ENCODE results near the gene MFSD2B.

Gene MFSD2B

GRCh38 chr2:24024018-24024417 lies 14.1 kb downstream of the MFSD2B start:
- no peaks in the 10 kb centered on the region for H3K4me1 ChIP-seq (ENCODE audit: low read length)
- TF ChIP-seq CTCF (IDR thresholded peaks at IDR 0.05; ENCODE audit: low read depth, low read length) = no peak
- TF ChIP-seq EZH2phosphoT487 (IDR thresholded peaks at IDR 0.05; ENCODE audit: low read depth) = no peak
- no peak overlapping the region for H3K9ac ChIP-seq (ENCODE audit: low read length)
- H3K27ac ChIP-seq (ENCODE audit: low read length) = no peak overlapping the region
- H3K9me3 ChIP-seq (ENCODE audit: insufficient read depth, low read length) = no peaks in the 10 kb centered on the region
- H3K4me2 ChIP-seq (ENCODE audit: low read length) = no peak overlapping the region
- no peaks in the 10 kb centered on the region for H4K20me1 ChIP-seq (ENCODE audit: insufficient read depth, low read length)
- H3K27me3 ChIP-seq (ENCODE audit: low read depth, low read length) = no peaks in the 10 kb centered on the region
- peaks cover 7% of the 10 kb centered on the region for H3K36me3 ChIP-seq (replicated peaks; ENCODE audit: low read depth, low read length)
- no peak overlapping the region for H3K4me3 ChIP-seq (ENCODE audit: low read length)
- no peaks in the 10 kb centered on the region for H3K79me2 ChIP-seq (ENCODE audit: low read length)
- no peak overlapping the region for H2AFZ ChIP-seq (ENCODE audit: low read depth, low read length)

GRCh38 chr2:24024996-24025663 lies 15.2 kb downstream of the MFSD2B start:
- no peaks in the 10 kb centered on the region for H3K27me3 ChIP-seq (ENCODE audit: low read depth, low read length)
- peaks cover 11% of the 10 kb centered on the region for H3K36me3 ChIP-seq (replicated peaks; ENCODE audit: low read depth, low read length)
- H3K9ac ChIP-seq (ENCODE audit: low read length) = no peak overlapping the region
- no peak overlapping the region for H3K4me3 ChIP-seq (ENCODE audit: low read length)
- H3K4me2 ChIP-seq (ENCODE audit: low read length) = no peak overlapping the region
- no peak overlapping the region for H3K27ac ChIP-seq (ENCODE audit: low read length)
- no peaks in the 10 kb centered on the region for H3K9me3 ChIP-seq (ENCODE audit: insufficient read depth, low read length)
- TF ChIP-seq CTCF (IDR thresholded peaks at IDR 0.05; ENCODE audit: low read depth, low read length) (no peak), EZH2phosphoT487 (IDR thresholded peaks at IDR 0.05; ENCODE audit: low read depth) (no peak)
- H2AFZ ChIP-seq (ENCODE audit: low read depth, low read length) = no peak overlapping the region
- no peaks in the 10 kb centered on the region for H3K4me1 ChIP-seq (ENCODE audit: low read length)
- no peaks in the 10 kb centered on the region for H3K79me2 ChIP-seq (ENCODE audit: low read length)
- no peaks in the 10 kb centered on the region for H4K20me1 ChIP-seq (ENCODE audit: insufficient read depth, low read length)

GRCh38 chr2:24026233-24026632 lies 16.3 kb downstream of the MFSD2B start:
- no peaks in the 10 kb centered on the region for H3K79me2 ChIP-seq (ENCODE audit: low read length)
- TF ChIP-seq CTCF (IDR thresholded peaks at IDR 0.05; ENCODE audit: low read depth, low read length) (no peak), EZH2phosphoT487 (IDR thresholded peaks at IDR 0.05; ENCODE audit: low read depth) (no peak)
- H3K9ac ChIP-seq (ENCODE audit: low read length) = no peak overlapping the region
- H3K36me3 ChIP-seq (replicated peaks; ENCODE audit: low read depth, low read length) = peaks cover 16% of the 10 kb centered on the region
- H4K20me1 ChIP-seq (ENCODE audit: insufficient read depth, low read length) = no peaks in the 10 kb centered on the region
- H3K4me1 ChIP-seq (ENCODE audit: low read length) = no peaks in the 10 kb centered on the region
- H3K27me3 ChIP-seq (ENCODE audit: low read depth, low read length) = no peaks in the 10 kb centered on the region
- no peaks in the 10 kb centered on the region for H3K9me3 ChIP-seq (ENCODE audit: insufficient read depth, low read length)
- no peak overlapping the region for H2AFZ ChIP-seq (ENCODE audit: low read depth, low read length)
- H3K4me2 ChIP-seq (ENCODE audit: low read length) = no peak overlapping the region
- H3K4me3 ChIP-seq (ENCODE audit: low read length) = no peak overlapping the region
- H3K27ac ChIP-seq (ENCODE audit: low read length) = no peak overlapping the region

DNA sequence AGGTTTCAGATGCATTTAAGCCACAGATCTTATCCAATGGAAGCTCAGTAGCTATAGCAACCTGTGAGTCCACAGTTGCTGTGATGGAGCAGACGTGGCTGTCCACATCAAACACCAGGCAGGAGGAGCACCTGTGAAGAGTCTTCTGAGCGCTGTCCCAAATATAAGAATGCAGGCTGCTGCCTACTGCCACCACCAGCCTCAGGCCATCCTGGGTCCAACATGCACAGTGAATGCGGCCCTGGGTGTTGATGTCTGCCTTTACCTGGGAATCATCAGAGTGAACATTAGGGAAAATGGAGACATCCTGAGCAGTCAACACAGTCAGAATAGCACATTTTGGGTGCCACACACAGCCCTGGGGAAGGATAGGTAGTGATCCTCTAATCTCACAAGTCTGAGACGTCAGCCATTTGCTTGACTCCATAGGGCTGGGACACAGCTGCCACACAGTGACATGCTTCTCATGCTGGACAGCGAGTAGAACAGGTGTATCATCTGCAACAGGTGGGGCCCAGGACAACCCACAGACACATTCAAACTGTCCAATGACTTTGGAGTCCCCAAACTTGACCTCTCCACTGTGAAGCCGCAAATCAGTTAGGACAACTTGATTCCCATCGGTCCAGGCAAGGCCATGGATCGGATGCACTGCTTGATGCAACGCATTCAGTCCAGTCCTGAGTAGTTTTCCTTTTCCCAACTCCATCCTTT lies 29.1 kb downstream of the MFSD2B start:
- no peak overlapping the region for H3K4me3 ChIP-seq (ENCODE audit: low read length)
- H3K9ac ChIP-seq (ENCODE audit: low read length) = no peak overlapping the region
- H2AFZ ChIP-seq (ENCODE audit: low read depth, low read length) = no peak overlapping the region
- H3K27me3 ChIP-seq (ENCODE audit: low read depth, low read length) = no peaks in the 10 kb centered on the region
- H3K4me1 ChIP-seq (ENCODE audit: low read length) = no peaks in the 10 kb centered on the region
- no peaks in the 10 kb centered on the region for H4K20me1 ChIP-seq (ENCODE audit: insufficient read depth, low read length)
- H3K4me2 ChIP-seq (ENCODE audit: low read length) = no peak overlapping the region
- H3K9me3 ChIP-seq (ENCODE audit: insufficient read depth, low read length) = no peaks in the 10 kb centered on the region
- peaks cover 17% of the 10 kb centered on the region for H3K36me3 ChIP-seq (replicated peaks; ENCODE audit: low read depth, low read length)
- no peak overlapping the region for H3K27ac ChIP-seq (ENCODE audit: low read length)
- TF ChIP-seq CTCF (IDR thresholded peaks at IDR 0.05; ENCODE audit: low read depth, low read length) (no peak), EZH2phosphoT487 (IDR thresholded peaks at IDR 0.05; ENCODE audit: low read depth) (no peak)
- H3K79me2 ChIP-seq (ENCODE audit: low read length) = peaks cover 16% of the 10 kb centered on the region

All from OCI-LY3 (cell line).